Epithelial cell of prostate (primary cell): ENCODE measurements around the gene SYT1.

Source experiments
- DNase-seq: peaks from one replicate; pipeline ENCODE4 v3.0.0-alpha.2; 2011; ENCODE audit warnings: low read depth, low spot score
- H3K27ac ChIP-seq: fragments of 450-650 bp; 2 replicates; pipeline ENCODE4 v1.5.1; 2017; ENCODE audit warnings: mild to moderate bottlenecking

Gene SYT1

GRCh38 chr12:79371226-79371625, 506.7 kb downstream of the SYT1 start:
- no peak for DNase-seq
- H3K27ac ChIP-seq = no peak overlapping the region

GRCh38 chr12:79373896-79374499, 509.4 kb downstream of the SYT1 start:
- no peak overlapping the region for H3K27ac ChIP-seq
- DNase-seq = no peak

- DNase-seq = no peak
- no peak overlapping the region for H3K27ac ChIP-seq
Measured at GRCh38 chr12:79374545-79374944, 510.0 kb downstream of the SYT1 start.

GRCh38 chr12:79375050-79375449, 510.5 kb downstream of the SYT1 start:
- H3K27ac ChIP-seq = no peak overlapping the region
- DNase-seq = no peak

- DNase-seq = no peak
- H3K27ac ChIP-seq = no peak overlapping the region
Measured at GRCh38 chr12:79378496-79378895, 513.9 kb downstream of the SYT1 start.

GRCh38 chr12:79380402-79380801, 515.8 kb downstream of the SYT1 start:
- DNase-seq = no peak
- no peak overlapping the region for H3K27ac ChIP-seq

DNA sequence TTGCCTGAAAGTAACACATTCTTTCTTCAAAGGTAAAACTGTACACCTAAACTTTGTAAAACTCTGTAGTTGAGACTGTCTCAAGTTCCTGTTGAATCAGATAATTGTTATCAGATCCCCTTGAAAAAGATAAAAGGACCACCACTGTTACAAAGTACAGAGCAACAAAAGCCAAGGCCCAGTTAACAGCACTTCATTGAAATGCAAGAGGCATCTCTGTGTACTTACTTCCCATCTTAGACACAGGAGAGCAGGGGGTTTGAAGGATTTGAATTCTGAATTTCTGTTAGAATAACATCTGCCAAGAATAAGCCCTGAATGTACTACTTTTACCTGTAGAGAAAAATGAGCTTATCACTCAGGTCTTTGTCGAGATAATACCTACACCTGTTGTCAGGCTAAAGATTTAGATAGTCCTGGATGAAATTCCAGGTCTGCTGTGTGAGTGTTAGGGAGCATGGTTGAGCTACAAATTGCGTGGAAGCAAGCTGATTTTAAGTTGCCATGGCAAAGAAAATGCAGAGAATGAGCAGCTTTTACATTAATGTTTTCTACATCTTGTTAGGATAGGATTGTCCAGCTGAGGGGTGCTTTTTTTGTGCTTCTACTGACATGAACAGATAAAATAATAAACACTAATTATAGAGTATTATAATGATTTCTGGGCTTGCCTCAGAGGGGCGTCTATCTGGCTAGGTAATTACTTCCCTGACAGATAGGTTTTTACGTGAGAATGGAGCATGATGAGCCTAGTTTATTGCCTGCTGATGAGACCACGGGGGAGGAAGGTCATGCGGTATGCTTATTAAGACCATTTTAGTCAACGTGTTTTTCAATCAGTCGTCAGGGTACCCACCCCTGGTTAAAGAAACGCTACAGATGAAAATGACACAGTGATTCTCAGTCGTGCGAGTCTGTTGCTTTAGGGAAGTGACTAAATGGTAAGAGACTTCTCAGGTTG, 517.0 kb downstream of the SYT1 start:
- DNase-seq = no peak

DNA sequence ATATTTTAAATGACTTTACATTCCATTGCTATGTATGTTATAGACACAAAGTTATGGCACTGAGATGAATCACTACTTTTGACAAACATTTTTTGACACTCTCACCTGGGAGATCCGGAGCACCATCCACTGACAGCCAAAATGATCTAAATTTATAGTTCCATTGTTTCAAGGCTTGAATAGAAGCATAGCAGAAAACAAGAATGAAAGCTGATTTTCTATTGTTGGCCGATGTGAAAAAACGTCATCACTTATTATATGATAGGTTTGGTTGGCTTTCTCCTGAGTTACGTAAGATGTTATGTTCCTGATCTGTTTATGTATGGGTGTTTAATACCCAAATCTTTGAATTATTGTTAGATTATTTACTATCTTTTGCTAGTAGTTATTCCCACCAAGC, 520.0 kb downstream of the SYT1 start:
- no peak for DNase-seq

More for the DNA sequence above, 517.0 kb downstream of the SYT1 start:
- no peak overlapping the region for H3K27ac ChIP-seq

DNA sequence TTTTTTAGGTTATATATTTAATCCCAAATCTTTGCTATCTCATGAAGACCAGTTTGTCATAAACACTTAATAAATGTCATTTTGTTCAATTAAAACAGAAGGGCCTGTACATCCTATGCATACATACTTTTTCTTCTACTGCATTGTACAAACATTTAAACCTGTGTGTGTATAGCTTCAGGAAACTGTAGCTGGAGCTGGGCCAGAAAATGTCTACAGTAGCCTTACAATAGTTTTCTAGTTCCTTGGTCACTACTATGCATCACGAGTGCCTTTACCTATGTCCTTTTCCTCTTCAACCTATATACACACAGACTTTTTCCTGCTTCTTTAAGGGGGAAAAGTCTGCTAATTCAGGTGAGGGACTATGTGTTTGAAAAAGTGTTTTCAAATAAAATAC, 523.4 kb downstream of the SYT1 start:
- DNase-seq = no peak

More for the DNA sequence above, 520.0 kb downstream of the SYT1 start:
- no peak overlapping the region for H3K27ac ChIP-seq

GRCh38 chr12:79393842-79394241, 529.3 kb downstream of the SYT1 start:
- H3K27ac ChIP-seq = no peak overlapping the region
- DNase-seq = no peak

More for the DNA sequence above, 523.4 kb downstream of the SYT1 start:
- H3K27ac ChIP-seq = no peak overlapping the region

- H3K27ac ChIP-seq = no peak overlapping the region
- DNase-seq = no peak
Measured at GRCh38 chr12:79397609-79398008, 533.0 kb downstream of the SYT1 start.

DNA sequence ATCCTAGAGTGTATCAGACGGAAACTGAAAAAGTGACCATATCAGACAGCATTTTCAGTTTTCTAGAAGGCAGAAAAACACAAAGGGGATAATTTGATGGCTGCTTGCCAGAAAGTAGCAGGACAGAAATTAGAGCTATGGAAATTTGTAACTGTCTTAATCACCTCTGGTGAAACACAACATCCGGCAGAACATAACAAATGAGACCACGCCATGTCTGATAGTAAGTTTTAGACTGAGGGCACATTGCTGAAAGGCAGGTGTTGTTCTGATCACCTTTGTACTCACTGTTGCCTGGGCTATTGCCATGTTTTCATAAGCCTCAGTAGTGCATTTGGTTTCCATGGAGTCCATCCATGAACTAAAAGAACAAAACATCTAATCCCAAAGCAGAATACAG, 535.9 kb downstream of the SYT1 start:
- H3K27ac ChIP-seq = no peak overlapping the region
- DNase-seq = no peak

- H3K27ac ChIP-seq = no peak overlapping the region
- no peak for DNase-seq
Measured at GRCh38 chr12:79402606-79403005, 538.0 kb downstream of the SYT1 start.

- no peak overlapping the region for H3K27ac ChIP-seq
- DNase-seq = no peak
Measured at GRCh38 chr12:79406993-79407392, 542.4 kb downstream of the SYT1 start.

- no peak for DNase-seq
Measured at GRCh38 chr12:79407671-79408622, 543.4 kb downstream of the SYT1 start.

DNA sequence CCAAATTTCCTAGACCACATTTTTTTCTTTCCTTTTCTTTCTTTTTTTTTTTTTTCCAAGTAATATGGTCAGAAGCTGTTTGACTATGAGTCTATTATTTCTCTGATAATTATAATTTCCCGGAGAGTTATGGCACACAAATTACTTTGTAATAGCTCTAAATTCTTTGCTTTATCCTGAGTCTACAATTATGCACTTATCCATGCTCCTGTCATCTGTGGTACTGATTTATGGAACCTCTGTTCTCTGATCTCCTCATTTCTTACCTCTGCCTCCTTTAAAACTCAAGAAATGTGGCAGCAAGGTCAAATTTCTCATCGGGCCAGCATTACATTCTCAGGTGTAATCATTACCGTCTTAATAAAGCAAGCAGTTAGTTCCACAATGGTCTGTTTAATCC, 544.1 kb downstream of the SYT1 start:
- no peak overlapping the region for H3K27ac ChIP-seq

More at GRCh38 chr12:79407671-79408622, 543.4 kb downstream of the SYT1 start:
- no peak overlapping the region for H3K27ac ChIP-seq

GRCh38 chr12:79409562-79409961, 545.0 kb downstream of the SYT1 start:
- DNase-seq = no peak
- no peak overlapping the region for H3K27ac ChIP-seq

More for the DNA sequence above, 544.1 kb downstream of the SYT1 start:
- no peak for DNase-seq

GRCh38 chr12:79411791-79412190, 547.2 kb downstream of the SYT1 start:
- no peak for DNase-seq
- H3K27ac ChIP-seq = no peak overlapping the region

DNA sequence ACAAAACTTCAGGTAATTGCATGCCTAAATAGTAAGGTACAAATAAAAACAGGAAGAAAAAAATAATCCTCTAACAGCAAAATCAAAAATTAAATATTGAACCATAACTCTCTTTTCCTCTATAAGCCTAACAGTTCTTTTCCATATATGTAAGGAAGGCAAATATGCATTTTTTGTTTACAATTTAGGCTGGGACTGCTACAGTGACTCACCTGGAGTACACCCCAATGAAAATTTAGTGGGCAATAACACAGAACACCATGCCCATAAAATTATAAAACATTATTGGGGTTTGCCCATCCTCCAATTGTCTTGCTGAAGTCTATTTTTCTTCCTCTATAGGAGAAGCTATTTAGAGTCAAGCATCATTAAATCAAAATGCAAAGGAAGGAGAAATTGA, 549.2 kb downstream of the SYT1 start:
- no peak overlapping the region for H3K27ac ChIP-seq
- no peak for DNase-seq

DNA sequence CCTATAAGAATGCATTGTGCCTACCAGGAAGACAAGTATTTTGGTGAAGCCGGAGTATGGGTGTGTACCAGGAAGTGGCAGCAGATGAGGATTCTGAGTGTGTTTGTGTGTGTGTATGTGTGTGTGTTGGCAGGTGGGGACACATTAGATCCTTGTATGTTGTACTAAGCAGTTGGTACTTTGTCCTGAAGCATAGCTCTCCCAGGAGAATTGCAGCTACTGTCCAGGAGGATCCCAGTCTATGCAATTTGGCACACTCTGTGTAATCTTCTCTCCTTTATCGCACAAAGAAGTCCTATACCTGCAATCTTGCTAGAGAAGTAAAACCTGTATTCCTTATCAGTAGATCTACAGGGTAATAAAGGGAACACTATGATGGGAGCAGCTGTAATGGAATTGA, 549.7 kb downstream of the SYT1 start:
- H3K27ac ChIP-seq = no peak overlapping the region
- no peak for DNase-seq
